Karpas-422 (cell line): ENCODE data around the gene RRH. TPM values are rescaled to one million over a fixed set of nuclear protein-coding genes. Genes with fewer than 3 reads are reported as not detected.
"Not testable (repeated sequence)": the region's sequence is repeated elsewhere in the genome, so short reads cannot be mapped to it uniquely, and the experiment has no call there.

Experiments
- DNase-seq: peaks from one replicate; pipeline ENCODE4 v3.0.0-alpha.2; 2015
- H2AFZ ChIP-seq: fragments of 200-600 bp; sonication (generic); 2 replicates; pipeline ENCODE4 v1.6.1; 2014; ENCODE audit warnings: antibody characterized with exemption, low read length, mixed read lengths
- H3K27ac ChIP-seq: fragments of 200-600 bp; sonication (generic); 2 replicates; pipeline ENCODE4 v1.5.1; 2014; ENCODE audit warnings: mild to moderate bottlenecking, low read length, moderate library complexity
- H3K27me3 ChIP-seq: fragments of 200-600 bp; sonication (generic); 2 replicates; pipeline ENCODE4 v1.6.1; 2014; ENCODE audit warnings: low read length, mixed read lengths
- H3K36me3 ChIP-seq: fragments of 200-600 bp; sonication (generic); 2 replicates; pipeline ENCODE4 v1.6.1; 2014; ENCODE audit warnings: low read length, mixed read lengths; ENCODE audit not compliant: insufficient read depth
- H3K4me1 ChIP-seq: fragments of 200-600 bp; sonication (generic); 2 replicates; pipeline ENCODE4 v1.6.1; 2014; ENCODE audit warnings: mild to moderate bottlenecking, low read length, mixed read lengths
- H3K4me2 ChIP-seq: fragments of 200-600 bp; sonication (generic); 2 replicates; pipeline ENCODE4 v1.6.1; 2014; ENCODE audit warnings: low read length, low read depth, mild to moderate bottlenecking; ENCODE audit not compliant: poor library complexity, severe bottlenecking
- H3K4me3 ChIP-seq: fragments of 200-600 bp; sonication (generic); 2 replicates; pipeline ENCODE4 v1.5.1; 2014; ENCODE audit warnings: mild to moderate bottlenecking, antibody characterized with exemption, low read length, mixed read lengths
- H3K79me2 ChIP-seq: fragments of 200-600 bp; sonication (generic); 2 replicates; pipeline ENCODE4 v1.6.1; 2014; ENCODE audit warnings: mild to moderate bottlenecking, low read length, mixed read lengths
- H3K9ac ChIP-seq: fragments of 200-600 bp; sonication (generic); 2 replicates; pipeline ENCODE4 v1.6.0; 2014; ENCODE audit warnings: low read length
- H3K9me2 ChIP-seq: fragments of 200-600 bp; sonication (generic), shearing (Covaris generic); replicated peaks from 2 replicates; pipeline ENCODE4 v1.6.0; 2014; ENCODE audit warnings: mild to moderate bottlenecking, low read length, moderate library complexity; ENCODE audit not compliant: insufficient read depth
- H3K9me3 ChIP-seq: fragments of 300-700, 200-600 bp; sonication (generic); 2 replicates; pipeline ENCODE4 v1.6.1; 2014; ENCODE audit warnings: low read length, mixed read lengths
- H4K20me1 ChIP-seq: fragments of 200-600 bp; sonication (generic); 2 replicates; pipeline ENCODE4 v1.6.1; 2014; ENCODE audit warnings: mild to moderate bottlenecking, antibody characterized with exemption, low read length, low read depth; ENCODE audit not compliant: insufficient read depth
- total RNA-seq: library from RNA; depleted of rRNA; stranded (reverse); fragments of >200 nt; shearing (Covaris generic); gene quantifications from 2 replicates; pipeline ENCODE4 v1.2.3, GENCODE V29; 2014; ENCODE audit warnings: low replicate concordance

RRH gene
- total RNA-seq, 1 experiment from 2014 or later = not detected

- Histone ChIP-seq H3K27ac (no peak overlapping the region), H3K4me1 (peaks cover 6% of the 10 kb centered on the region; the same call in 1 of the 2 replicates), H2AFZ (no peak overlapping the region), H3K9me2 (no peaks in the 10 kb centered on the region), H3K36me3 (no peaks in the 10 kb centered on the region), H3K9me3 (no peaks in the 10 kb centered on the region), H3K4me3 (no peak overlapping the region), H3K4me2 (no peak overlapping the region), H3K9ac (no peak overlapping the region), H3K27me3 (no peaks in the 10 kb centered on the region), H4K20me1 (no peaks in the 10 kb centered on the region), H3K79me2 (no peaks in the 10 kb centered on the region)
- DNase-seq = no peak
Observed at GRCh38 chr4:109872950-109873656, 45.3 kb downstream of the RRH start.

- Histone ChIP-seq H3K4me3 (no peak overlapping the region), H2AFZ (no peak overlapping the region), H3K79me2 (no peaks in the 10 kb centered on the region), H3K9me2 (no peaks in the 10 kb centered on the region), H3K27ac (no peak overlapping the region), H3K4me2 (no peak overlapping the region), H3K9me3 (no peaks in the 10 kb centered on the region), H3K9ac (no peak overlapping the region), H3K27me3 (no peaks in the 10 kb centered on the region), H3K4me1 (peaks cover 6% of the 10 kb centered on the region; the same call in 1 of the 2 replicates), H3K36me3 (no peaks in the 10 kb centered on the region), H4K20me1 (no peaks in the 10 kb centered on the region)
- DNase-seq = no peak
Observed at GRCh38 chr4:109873791-109874514, 46.2 kb downstream of the RRH start.

GRCh38 chr4:109875106-109875505 is 47.3 kb downstream of the RRH start:
- Histone ChIP-seq H3K4me3 (no peak overlapping the region), H3K27ac (no peak overlapping the region), H3K4me1 (peaks cover 6% of the 10 kb centered on the region; the same call in 1 of the 2 replicates), H2AFZ (no peak overlapping the region), H4K20me1 (no peaks in the 10 kb centered on the region), H3K9me3 (no peaks in the 10 kb centered on the region), H3K4me2 (no peak overlapping the region), H3K27me3 (no peaks in the 10 kb centered on the region), H3K79me2 (no peaks in the 10 kb centered on the region), H3K9ac (no peak overlapping the region), H3K36me3 (no peaks in the 10 kb centered on the region), H3K9me2 (no peaks in the 10 kb centered on the region)
- DNase-seq = no peak

- H3K27me3 ChIP-seq, H3K27ac ChIP-seq, H3K4me1 ChIP-seq, H3K9ac ChIP-seq, H3K79me2 ChIP-seq, H3K36me3 ChIP-seq, H2AFZ ChIP-seq, H4K20me1 ChIP-seq, DNase-seq, H3K9me2 ChIP-seq, H3K4me2 ChIP-seq, H3K4me3 ChIP-seq, H3K9me3 ChIP-seq: not testable (repeated sequence)
Observed at GRCh38 chr4:109875553-109875952, 47.8 kb downstream of the RRH start.

- peaks cover 6% of the 10 kb centered on the region; the same call in 1 of the 2 replicates for H3K4me1 ChIP-seq
- H3K27me3 ChIP-seq = no peaks in the 10 kb centered on the region
- H3K9me2 ChIP-seq = no peaks in the 10 kb centered on the region
- H3K36me3 ChIP-seq = no peaks in the 10 kb centered on the region
- no peaks in the 10 kb centered on the region for H3K9me3 ChIP-seq
- no peak for DNase-seq
- no peak overlapping the region for H3K9ac ChIP-seq
- no peak overlapping the region for H3K4me3 ChIP-seq
- no peak overlapping the region for H2AFZ ChIP-seq
- H3K79me2 ChIP-seq = no peaks in the 10 kb centered on the region
- no peak overlapping the region for H3K27ac ChIP-seq
- no peaks in the 10 kb centered on the region for H4K20me1 ChIP-seq
- H3K4me2 ChIP-seq = no peak overlapping the region
Observed at GRCh38 chr4:109876634-109877265, 49.0 kb downstream of the RRH start.

GRCh38 chr4:109877400-109877799 is 49.6 kb downstream of the RRH start:
- Histone ChIP-seq H3K4me3 (no peak overlapping the region), H3K4me1 (peaks cover 6% of the 10 kb centered on the region; the same call in 1 of the 2 replicates), H3K27me3 (no peaks in the 10 kb centered on the region), H3K79me2 (no peaks in the 10 kb centered on the region), H4K20me1 (no peaks in the 10 kb centered on the region), H3K9ac (no peak overlapping the region), H3K27ac (no peak overlapping the region), H2AFZ (no peak overlapping the region), H3K9me3 (no peaks in the 10 kb centered on the region), H3K9me2 (no peaks in the 10 kb centered on the region), H3K4me2 (no peak overlapping the region), H3K36me3 (no peaks in the 10 kb centered on the region)
- no peak for DNase-seq

GRCh38 chr4:109878355-109878754 is 50.6 kb downstream of the RRH start:
- Histone ChIP-seq H3K9ac (no peak overlapping the region), H3K27ac (no peak overlapping the region), H2AFZ (no peak overlapping the region), H3K9me2 (no peaks in the 10 kb centered on the region), H3K27me3 (no peaks in the 10 kb centered on the region), H3K4me1 (peaks cover 6% of the 10 kb centered on the region; the same call in 1 of the 2 replicates), H3K4me3 (no peak overlapping the region), H3K4me2 (no peak overlapping the region), H3K79me2 (no peaks in the 10 kb centered on the region), H3K36me3 (no peaks in the 10 kb centered on the region), H4K20me1 (no peaks in the 10 kb centered on the region), H3K9me3 (no peaks in the 10 kb centered on the region)
- no peak for DNase-seq

- no peak overlapping the region for H3K9ac ChIP-seq
Observed at GRCh38 chr4:109879081-109879480, 51.3 kb downstream of the RRH start.

More at GRCh38 chr4:109879081-109879480, 51.3 kb downstream of the RRH start:
- H3K9me2 ChIP-seq = no peaks in the 10 kb centered on the region
- no peaks in the 10 kb centered on the region for H3K27me3 ChIP-seq
- H3K9me3 ChIP-seq = no peaks in the 10 kb centered on the region
- no peak overlapping the region for H3K4me3 ChIP-seq
- no peak overlapping the region for H2AFZ ChIP-seq
- H3K27ac ChIP-seq = no peak overlapping the region
- H4K20me1 ChIP-seq = no peaks in the 10 kb centered on the region
- DNase-seq = no peak
- H3K36me3 ChIP-seq = no peaks in the 10 kb centered on the region
- no peak overlapping the region for H3K4me2 ChIP-seq
- H3K79me2 ChIP-seq = no peaks in the 10 kb centered on the region
- peaks cover 6% of the 10 kb centered on the region; the same call in 1 of the 2 replicates for H3K4me1 ChIP-seq
